CD4-positive, alpha-beta T cell treated with Interleukin-12 subunit alpha and Interleukin-12 subunit beta, for 1 hour (primary cell): ENCODE measurements around the gene RXRG.

Experiments
- DNase-seq: peaks from one replicate; pipeline ENCODE4 v3.0.0-alpha.2; 2020

RXRG gene

DNA sequence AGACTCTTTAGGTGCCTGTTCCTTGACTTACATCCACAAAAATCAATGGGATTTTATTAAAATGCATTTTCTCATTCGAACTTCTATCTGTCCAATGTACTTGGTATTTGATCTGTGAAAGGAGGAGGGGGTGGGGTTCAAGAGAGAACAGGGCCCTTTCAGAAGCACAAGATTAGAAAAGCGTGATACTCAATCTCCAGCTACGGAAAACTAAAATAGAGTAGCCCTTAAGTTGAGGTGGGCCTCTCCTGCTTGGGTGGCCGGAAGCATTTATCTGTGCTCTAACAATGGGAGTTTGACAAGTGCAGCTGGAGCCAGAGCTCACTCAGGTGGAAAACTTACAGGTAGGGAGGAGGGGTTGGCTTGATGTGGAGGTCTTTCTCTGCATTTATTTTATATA, 462 bp upstream of the RXRG start:
- no peak for DNase-seq

DNA sequence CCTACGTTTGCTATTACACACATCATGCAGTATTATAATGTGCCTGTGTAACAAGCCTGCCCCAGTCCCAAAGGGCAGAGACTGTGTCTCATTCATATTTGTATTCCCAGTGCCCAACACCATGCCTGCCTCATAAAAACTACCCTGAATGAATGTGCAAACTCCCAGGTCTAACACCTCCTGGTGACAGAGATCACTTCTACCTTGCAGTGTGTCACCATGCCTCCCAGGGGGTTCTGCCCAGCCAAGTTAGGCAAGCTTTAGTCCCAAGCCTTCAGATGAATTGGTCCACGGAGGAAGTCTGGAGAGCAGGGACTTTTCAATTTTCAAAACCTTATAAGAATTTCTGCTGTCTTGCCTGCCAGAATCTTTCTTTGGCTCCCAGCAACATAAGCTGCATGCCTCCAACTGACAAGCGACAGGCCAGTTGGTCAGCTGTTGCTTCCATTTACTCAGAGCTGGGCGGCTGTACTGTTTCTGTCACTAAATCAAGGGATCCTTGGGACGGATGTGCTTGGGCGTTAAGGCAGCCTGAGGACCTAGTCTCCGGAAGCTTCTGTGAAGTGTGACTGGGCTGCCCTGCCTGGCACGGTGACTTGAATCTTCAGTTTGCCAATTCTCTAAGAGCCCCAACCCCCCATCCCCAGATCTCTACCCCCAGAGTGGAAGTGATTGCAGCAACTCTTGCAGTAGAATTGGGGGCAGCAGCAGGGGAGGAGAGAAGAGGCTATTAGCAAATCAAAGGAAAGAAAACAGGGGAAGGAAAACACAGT, 1.2 kb downstream of the RXRG start:
- no peak for DNase-seq

DNA sequence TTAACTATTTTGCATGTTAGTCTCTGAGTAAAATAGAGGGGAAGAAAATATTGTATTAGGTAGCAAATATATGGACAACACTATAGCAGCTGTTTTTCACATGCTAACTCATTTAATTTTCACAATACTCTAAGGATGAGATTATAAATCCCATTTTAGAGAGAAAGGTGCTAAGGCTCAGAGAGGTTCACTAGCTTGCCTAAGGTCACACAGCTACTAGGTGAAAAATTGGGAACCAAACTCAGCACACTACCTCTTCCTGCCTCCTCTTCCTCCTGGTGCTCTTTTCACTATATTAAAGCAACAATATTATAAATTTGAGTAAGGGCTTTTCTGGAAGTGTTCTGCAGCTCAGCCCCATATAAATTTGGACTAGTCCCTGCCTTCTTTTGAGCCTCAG, 2.3 kb downstream of the RXRG start:
- DNase-seq: no peak

DNA sequence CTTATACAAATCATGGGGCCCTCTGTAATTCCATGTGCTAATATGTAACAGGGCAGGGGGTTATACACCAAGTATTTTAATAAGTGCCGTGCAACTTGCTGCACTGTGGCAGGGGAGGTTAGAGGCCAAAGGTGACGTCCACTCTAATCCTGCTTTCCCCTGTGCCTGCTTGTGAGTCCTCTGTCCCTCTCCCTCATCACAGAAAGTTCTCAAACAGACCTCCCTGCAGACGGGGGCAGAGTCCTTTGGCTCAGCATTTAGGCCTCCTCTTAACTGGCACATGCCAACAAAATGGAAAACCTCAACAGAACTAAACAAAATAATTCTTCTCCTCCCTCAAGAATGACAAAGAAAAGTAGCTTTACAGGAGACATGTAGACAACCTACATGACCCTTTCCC, 2.9 kb downstream of the RXRG start:
- DNase-seq: no peak

DNA sequence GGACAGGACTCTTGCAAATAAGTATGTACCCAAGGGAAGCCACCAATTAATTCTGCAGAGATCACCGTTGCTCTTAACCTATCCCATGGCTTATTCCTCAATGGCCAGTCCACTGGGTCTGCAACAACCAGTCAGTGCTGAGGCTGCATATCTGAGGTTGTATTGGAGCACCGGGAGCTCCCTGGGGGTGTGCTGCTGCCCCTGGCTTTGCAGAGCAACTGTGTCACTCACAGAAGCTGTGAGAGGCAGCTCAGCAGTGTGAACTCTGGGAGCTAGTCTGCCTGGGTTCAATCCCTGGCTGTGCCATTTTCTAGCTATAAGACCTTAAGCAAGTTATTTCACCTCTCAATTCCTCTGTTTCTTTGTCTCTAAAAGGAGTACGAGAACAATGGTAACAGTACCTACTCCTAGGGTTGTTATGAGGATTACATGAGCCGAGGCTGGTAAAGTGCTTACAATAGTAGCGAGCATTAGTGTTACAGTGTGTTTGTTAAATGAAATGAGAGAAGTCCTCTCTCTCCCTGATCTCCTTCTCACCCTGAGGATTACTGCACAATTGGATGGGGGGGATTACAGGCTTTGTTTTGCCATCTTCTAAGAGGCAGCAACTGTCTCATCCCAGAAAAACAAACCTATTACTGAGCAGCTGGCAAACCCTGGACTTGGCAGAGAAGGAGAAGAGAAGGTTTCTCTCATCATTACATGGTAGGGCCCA, 3.6 kb downstream of the RXRG start:
- no peak for DNase-seq

DNA sequence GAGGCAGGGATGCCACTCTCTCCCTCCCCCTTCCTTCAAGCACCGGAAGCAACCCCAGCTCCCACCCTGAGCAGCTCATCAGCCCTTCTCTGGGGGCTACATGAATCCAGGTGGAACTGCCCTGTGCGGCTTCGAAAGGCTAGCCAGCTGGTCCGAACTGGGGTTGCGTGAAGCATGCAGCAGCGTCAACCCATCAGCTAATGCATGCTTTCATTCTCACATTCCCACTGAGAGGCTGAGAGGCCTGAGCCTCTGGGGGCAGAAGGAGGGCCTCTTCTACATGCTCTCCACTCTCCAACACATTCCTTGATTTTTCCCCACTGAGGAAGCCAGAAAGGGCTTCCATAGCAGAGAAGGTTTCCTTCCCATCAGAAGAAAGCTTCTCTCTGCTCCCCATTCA, 5.6 kb downstream of the RXRG start:
- DNase-seq: no peak

DNA sequence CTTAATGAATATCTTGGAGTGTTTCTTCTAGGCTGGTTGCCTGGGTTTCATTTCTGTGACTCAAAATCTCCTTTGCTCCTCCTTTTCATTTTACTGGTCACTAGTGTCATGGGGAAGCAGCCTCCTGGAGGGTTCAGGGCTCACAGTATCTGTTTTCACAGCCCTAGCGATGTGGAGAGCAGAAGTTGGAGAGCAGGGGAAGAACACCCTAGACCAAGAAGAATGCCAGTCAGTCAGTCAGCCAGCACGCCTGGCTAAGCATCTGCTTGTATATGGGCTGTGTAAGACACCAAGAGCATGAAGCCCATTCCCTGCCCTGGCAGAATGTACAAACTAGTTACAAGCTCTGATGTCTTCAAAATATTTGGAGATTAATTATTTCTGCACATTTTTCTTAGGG, 7.9 kb downstream of the RXRG start:
- DNase-seq: no peak

DNA sequence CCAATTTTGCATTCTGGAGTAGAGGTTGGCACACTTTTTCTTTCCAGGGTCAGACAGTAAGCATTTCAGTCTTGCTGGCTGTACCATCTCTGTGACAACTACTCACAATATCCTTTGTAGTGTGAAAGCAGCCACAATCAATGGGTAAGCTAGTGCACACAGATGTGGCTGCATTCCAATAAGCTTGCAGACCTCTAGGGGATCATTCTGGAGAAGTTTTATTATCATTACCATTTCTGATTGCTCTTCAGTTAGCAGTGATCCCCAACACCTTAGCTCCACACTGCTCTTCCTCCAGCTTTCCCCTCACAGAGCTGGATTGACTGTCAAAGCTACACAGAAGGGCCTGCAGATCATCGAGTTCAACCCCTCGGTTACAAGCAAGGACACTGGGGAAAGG, 9.1 kb downstream of the RXRG start:
- no peak for DNase-seq

DNA sequence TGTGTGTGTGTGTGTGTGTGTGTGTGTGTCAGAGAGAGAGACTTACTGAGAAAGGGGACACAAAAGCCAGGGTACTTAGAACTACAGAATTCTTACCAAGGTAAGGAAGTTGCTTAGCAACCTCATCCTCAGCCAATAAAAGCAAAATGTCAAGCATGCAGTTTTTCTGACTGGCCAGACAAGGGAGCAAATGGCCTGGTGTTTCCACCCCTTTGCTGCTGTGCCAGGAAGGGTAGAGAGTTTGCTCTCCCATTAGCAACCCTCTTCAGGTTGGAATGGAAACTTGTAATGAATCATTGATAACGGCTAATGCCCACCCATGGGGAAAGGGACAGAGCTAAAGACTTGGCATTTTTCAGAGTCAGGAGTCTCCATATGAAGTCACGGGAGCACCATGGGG, 10.6 kb downstream of the RXRG start:
- DNase-seq: no peak

DNA sequence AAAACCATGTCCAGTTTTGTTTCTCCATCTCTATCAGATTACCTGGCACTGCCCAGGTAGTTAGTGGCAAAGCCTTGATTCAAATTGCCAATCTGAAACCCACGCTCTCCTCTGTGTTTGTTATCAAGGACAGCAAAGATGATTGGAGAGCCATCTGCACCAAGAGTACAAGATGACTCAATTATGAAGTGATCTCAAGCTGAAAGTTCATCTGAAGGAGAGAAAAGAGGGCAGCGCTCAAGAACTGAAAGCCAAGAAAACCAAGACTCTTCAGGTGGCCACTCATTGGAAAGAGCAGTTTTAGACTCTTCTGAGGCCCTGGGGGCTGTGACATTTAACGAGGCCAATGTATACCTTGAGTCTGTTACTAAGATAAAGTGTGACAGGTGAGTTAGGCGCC, 13.8 kb downstream of the RXRG start:
- no peak for DNase-seq

DNA sequence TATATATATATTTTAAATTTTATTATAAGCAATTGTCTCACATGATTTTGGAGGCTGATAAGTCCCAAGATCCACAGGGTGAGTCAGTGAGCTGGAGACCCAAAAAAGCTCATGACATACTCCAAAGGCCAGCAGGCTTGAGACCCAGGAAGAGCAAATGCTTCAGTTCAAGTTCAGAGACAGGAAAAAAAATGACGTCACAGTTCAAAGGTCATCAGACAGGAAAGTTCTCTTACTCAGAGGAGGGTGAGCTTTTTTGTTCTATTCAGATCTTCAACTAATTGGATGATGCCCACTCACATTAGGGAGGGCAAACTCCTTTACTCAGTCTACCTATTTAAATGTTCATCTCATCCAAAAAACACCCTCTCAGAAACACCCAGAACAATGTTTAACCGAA, 18.2 kb downstream of the RXRG start:
- DNase-seq: no peak

DNA sequence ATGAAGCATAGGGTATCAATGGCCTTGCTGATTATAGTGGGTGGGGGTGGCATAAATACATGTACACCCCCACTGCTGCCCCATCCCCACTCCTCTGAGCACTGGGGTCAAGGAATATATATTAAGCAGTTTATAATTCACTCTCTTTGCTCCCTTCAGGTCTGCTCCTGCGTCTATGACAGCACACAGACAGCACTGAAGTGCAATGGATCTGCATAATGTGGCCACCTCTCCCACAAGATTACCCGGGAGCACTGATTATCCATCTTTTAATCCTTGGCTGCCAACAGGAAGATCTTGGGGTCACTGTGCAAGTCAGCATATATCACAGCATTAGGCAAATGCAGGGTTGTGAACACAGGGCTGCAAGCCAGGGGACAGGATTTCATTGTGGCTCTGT, 19.3 kb downstream of the RXRG start:
- DNase-seq: no peak

DNA sequence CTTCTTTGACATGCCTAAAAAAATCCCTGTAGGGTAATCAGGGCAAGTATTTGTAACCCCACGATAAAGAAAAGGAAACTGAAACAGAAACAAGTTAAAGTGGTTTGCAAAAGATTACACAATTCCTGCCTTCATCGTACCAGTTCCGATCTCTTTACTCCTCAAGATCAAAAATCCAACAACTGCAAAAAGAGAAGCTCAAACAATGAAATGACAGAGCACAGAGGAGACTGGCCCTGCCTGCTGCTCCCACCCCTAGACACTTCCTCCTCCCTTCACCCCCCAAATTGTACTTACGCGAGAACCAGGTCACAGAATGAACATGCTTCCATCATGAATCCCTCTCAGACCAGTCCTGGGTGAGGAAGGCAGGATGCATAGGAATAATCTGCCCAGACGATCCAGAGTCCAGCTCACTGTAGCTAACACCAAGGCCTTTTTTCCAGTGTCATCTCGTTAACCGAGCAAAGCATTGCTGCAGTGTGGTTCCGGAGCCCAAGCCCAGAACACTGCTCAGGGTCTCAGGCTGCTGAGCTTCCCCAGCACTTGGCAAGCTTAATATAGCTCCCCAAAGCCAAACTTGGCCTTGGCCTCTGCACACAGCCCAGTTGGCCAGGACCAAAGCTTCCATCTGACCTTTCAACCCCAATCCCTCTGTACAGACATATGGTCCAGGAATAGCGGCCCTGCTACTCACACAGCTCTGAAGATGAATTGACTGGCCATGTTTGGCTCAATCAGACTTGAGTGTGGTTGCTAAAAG, 20.3 kb downstream of the RXRG start:
- DNase-seq: peak; percentile 34

DNA sequence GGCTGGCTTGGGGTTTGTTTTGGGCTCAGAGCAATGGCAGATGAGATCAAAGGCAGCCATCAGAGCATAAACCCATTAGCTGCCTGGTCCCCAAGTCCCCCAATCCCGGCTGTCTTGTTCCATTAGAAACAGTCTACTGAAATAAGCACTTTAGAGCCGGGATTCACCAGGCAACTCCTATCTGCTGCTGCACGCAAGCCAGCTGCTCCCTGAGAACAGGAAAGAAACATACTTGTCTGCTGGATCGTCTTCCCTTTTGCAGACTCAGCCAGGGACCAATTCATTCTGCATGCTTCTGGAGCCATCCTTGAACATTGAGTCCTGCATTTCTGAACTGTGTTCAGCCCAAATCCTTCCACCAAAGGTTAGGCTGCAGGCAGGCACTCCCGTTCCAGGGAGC, 21.8 kb downstream of the RXRG start:
- DNase-seq: no peak

DNA sequence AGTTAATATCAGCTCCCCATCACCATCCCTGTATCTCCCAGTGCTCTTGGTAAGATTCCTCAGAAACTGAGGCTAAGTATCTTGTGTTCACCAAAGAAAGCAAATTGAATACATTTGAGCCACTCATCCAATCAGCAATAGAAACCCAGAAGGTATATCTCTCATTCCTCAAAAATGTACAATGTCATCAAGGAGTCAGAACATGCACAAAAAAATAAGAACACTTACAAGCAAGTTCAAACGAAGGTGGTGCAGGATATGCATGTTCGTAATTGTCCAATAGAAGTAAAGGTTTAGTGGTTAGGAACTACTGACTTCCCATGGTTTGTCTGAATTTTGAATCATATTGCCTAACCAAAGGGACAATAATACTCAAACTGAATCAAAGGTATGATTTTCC, 24.3 kb downstream of the RXRG start:
- DNase-seq: no peak

DNA sequence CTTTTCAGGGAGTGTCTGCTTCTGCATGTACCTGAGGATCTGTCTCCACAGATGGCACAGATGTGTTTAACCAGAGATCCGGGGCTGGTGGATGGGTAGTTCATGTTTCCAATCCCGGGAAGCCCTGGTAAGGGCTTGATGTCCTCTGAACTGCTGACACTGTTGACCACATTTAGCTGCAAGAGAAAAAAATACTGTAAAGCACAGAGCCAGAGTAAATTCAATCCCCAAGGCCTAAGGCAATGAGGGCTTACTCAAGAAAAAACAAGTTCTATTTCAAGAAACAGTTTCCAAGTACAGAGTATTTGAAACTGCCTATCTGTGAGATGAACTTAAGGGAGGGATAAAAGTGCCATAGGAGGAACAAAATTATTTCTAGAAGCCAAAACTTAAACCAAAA, 25.1 kb downstream of the RXRG start:
- DNase-seq: no peak

DNA sequence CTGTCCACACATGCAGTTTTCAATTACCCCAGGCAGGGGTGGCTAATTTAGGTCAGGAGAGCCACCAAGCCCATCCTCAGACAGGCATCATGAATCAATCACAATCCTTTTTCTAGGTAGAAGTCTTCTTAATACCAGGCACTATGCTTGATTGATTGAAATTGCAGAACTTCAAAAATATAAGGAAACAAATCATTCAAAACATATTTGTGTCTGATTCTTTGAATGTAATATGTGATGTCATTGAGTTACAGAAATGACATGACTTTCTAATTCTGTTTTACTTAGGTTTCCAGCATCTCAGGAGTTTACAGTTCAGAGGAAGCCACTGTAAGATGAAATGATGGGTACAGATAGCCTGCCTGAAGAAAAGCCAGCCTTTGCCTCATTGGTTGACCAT, 26.7 kb downstream of the RXRG start:
- DNase-seq: no peak

DNA sequence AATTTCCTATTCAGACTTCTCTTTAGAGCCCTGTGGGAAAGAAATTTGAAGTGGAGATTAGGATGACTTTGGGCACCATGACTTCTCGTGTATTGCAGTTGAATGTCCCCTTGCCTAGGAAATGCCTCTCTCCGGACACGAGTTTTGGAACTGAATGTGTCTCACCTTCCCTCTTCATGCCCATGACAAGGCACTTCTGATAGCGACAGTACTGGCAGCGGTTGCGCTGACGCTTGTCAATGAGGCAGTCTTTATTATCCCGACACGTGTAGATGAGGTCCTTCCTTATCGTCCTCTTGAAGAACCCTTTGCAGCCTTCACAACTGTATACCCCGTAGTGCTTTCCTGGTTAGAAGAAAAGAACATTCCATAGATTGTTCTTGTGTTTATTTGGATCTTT, 28.1 kb downstream of the RXRG start:
- no peak for DNase-seq

DNA sequence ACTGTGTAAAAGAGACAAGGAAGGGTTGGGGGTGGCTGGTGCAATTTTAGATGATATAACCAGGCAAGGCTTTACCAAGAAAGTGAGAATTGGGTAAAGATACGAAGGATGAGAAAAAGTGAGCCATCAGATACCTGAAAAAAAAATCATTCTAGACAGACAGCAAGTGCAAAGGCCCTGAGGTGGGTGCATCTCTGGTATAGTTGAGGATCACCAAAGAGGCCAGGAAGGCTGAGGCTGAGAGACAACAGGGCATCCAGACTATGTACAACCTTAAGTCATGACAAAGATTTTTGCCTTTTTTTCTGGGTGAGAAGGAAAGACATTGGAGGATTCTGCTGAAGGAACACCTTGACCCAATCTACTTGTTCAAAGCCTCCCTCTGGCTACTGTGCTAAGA, 29.9 kb downstream of the RXRG start:
- DNase-seq: no peak

DNA sequence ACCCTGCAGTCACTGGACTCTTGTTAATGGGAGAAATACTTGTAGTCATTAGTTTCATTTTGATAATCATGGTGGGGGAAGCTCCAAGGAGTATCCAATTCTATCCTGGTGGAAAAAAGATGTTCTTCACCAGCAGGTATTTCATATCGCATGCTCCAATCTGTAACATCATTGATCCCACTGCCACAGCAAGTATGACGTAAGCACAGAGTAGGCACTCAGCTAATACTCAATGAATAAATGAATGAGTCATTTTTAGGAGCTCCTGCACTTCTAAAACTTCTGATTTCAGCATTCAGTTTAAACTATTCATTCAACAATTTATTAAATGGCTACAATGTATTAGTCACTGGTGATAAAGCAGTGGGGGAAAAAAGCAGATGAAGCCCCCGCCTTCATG, 30.3 kb downstream of the RXRG start:
- no peak for DNase-seq

DNA sequence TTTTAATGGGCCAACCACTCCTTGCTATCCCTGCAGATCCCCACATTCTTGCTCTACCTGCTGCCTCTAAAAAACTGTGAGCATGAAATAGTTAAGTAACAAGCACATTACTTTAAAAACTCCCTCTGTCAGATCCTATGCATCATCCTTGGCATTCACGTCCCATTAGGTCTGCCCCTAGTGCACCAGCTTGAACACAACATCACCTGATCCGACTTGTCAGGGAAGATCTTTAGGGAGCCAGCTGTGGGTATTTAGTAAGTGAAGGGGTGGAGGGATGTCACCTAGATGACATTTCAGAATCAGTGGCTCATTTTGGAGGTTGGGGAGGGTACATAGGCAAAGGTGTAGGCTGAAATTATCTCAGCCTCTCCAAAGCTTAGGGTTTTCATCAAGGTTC, 33.5 kb downstream of the RXRG start:
- no peak for DNase-seq

DNA sequence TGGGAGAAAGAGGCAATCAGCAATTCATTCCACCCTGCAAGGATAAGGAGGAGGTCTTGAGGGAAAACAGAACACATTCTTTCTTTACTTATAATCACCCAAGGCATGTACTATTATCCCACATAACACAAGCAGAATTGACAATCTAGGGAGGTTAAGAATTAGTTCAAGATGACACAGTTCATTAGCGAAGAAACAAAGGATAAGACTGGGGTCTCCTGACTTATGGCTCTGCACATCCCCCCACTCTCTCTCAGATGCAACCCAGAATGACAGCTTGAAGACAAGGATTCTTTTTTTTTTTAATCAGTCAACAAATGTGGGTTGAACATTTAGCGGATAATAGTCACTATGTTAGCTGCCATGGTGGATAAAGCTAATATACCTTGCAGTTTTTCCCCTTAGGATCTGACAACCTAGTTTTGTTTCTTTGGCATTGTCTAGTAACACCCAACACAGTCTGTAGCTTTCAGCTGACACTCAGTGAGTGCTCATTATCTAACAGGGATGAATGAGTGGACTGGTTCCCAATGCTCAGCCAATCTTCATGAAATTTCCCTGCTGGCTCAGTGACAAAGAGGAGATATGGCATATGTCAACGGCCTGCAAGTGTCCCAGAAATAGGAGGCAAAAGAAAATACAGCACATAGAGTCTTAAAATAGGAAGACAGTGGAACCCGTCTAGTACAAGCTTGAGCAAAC, 35.1 kb downstream of the RXRG start:
- DNase-seq: no peak

DNA sequence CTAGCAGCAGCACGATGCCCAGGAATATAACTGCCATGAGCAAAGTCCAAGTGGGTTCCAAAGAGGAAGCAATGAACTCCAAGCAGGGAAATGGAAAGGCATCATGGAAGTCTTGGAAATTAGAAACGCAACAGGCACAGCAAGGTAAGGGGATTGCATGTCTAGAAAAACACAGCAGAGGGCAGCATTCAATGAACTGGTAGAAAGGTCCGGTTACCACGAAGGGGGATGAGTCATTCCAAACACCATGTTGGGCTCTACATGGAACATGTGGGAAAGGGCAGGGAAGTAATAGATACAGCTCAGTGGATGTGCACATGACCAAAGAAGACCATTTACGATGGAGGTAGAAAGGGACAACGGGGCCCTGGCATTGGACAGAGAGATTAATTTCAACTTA, 36.4 kb downstream of the RXRG start:
- DNase-seq: no peak

DNA sequence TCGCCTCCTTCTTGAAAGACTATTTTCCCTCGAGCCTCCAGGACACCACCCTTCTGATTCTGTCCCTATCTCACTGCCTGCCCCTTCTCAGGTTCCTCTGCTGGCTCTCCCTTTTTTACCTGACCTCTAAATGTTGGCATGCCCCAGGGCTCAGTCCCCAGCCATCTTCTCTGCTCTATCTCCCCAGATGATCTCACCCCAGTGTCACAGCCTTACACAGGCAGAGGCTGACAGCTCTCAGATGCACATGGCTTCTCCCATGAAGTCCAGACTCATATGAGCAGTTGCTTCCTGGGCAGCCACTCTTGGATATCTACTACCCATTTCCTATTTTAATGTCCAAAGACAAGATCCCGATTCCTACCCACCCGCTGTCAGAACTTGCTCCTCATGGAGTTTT, 37.5 kb downstream of the RXRG start:
- no peak for DNase-seq
